ENCODE results near the gene RTN4RL2.

The RTN4RL2 gene

DNA sequence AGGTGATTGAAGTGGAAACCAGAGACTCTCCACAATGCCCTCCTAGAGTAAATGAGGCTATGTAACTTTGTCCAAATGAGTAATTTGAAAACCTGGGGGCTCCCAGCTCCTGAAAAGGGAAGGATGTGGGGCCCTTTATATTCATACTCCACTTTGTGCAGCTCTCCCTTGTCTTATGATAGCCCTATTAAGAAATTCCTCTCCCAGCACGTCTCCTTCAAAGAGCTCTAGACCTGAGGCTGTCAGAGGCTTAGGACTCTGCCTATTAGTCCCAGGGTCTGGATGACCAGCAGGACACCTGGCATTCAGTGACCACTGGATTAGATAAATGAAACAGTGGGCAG lies 53.1 kb downstream of the RTN4RL2 start:
- no peak overlapping the region for H3K27ac ChIP-seq

GRCh38 chr11:57513911-57514537 lies 53.7 kb downstream of the RTN4RL2 start:
- Histone ChIP-seq H3K27me3 (ENCODE audit: insufficient read depth, low read depth, severe bottlenecking) (peaks cover 20% of the 10 kb centered on the region), H3K9me3 (ENCODE audit: severe bottlenecking) (no peaks in the 10 kb centered on the region), H3K36me3 (no peaks in the 10 kb centered on the region), H3K4me3 (ENCODE audit: low read depth, low read length) (peak overlapping the region; percentile 78; the same call in 1 of the 2 replicates), H3K27ac (no peak overlapping the region)
- no peak for DNase-seq
- no peak for TF ChIP-seq CTCF (IDR thresholded peaks at IDR 0.05; ENCODE audit: low read depth, low read length)

More for the DNA sequence above, 53.1 kb downstream of the RTN4RL2 start:
- no peak for DNase-seq
- peaks cover 20% of the 10 kb centered on the region for H3K27me3 ChIP-seq (ENCODE audit: insufficient read depth, low read depth, severe bottlenecking)
- TF ChIP-seq CTCF (IDR thresholded peaks at IDR 0.05; ENCODE audit: low read depth, low read length) = no peak
- H3K36me3 ChIP-seq = no peaks in the 10 kb centered on the region
- no peaks in the 10 kb centered on the region for H3K9me3 ChIP-seq (ENCODE audit: severe bottlenecking)
- H3K4me3 ChIP-seq (ENCODE audit: low read depth, low read length) = no peak overlapping the region

- Histone ChIP-seq H3K36me3 (no peaks in the 10 kb centered on the region), H3K4me3 (ENCODE audit: low read depth, low read length) (peak overlapping the region; percentile 78), H3K27me3 (ENCODE audit: insufficient read depth, low read depth, severe bottlenecking) (peaks cover 20% of the 10 kb centered on the region), H3K9me3 (ENCODE audit: severe bottlenecking) (no peaks in the 10 kb centered on the region), H3K27ac (no peak overlapping the region)
- TF ChIP-seq CTCF (IDR thresholded peaks at IDR 0.05; ENCODE audit: low read depth, low read length) = no peak
- no peak for DNase-seq
These were observed 54.4 kb downstream of the RTN4RL2 start for GRCh38 chr11:57514538-57515331.

DNA sequence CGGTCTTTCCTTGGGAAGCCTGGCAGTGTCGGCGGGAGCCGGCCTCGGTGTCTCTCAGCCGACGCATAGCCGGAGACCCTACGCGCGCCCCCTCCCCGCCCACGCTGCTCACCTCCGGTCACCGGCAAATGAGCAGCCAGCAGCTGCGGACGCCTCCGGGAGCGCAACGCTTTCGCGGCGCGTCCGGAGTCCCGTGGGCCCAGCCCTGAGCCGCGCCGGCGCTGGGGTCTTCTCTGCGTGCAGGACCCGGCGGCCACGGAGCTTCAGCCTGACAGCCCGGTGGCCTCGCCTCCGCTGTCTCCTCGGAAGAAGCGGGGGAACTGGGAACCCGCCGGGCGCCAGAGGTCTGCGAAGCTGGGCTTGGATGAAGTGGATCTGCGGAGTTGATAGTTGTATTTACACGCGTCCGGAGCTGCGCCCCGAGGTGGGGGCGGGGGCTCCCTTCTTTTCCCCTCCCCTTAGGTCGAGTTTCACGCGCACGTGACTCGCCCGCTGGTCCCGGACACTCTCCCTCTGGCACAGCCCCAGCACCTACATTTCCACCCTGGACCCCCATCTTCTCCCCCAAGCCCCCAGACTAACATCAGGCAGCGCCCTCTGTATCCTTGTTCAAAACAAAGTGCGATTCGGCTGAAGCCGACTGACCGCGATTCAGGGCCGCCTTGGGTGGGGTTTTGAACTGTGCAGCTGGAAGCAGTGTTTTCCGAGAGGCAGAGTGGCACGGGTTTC lies 55.2 kb downstream of the RTN4RL2 start, which contains the start of gene SLC43A1:
Gene SLC43A1, minus strand, starts transcription at position 371 of the 729 bp plus-strand sequence. CDS start 1,591 bp downstream, outside the sequence.
- H3K9me3 ChIP-seq (ENCODE audit: severe bottlenecking) = no peaks in the 10 kb centered on the region
- peak within 1 kb of the TSS; percentile 78 for H3K4me3 ChIP-seq (ENCODE audit: low read depth, low read length)

DNA sequence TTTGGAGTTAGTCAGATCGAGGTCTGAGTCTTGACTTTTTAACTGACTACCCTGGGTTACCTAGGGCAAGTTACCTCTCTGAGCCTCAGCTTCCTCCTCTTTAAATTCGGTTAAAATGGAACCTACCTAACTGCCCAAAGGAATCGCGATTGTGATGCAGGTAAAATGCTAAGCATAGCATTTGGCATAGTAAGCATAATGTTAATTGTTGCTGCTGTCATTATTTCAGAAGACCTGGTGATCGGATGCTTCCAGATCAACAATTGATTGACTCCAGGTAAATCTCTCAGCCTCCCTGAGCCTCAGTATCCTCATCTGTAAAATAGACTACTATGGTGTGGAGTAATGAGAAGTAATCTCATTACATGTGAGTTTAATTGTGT lies 55.7 kb downstream of the RTN4RL2 start:
- H3K36me3 ChIP-seq = no peaks in the 10 kb centered on the region
- no peak overlapping the region for H3K27ac ChIP-seq
- peak overlapping the region; percentile 78 for H3K4me3 ChIP-seq (ENCODE audit: low read depth, low read length)
- peaks cover 20% of the 10 kb centered on the region for H3K27me3 ChIP-seq (ENCODE audit: insufficient read depth, low read depth, severe bottlenecking)
- no peaks in the 10 kb centered on the region for H3K9me3 ChIP-seq (ENCODE audit: severe bottlenecking)
- DNase-seq = no peak
- no peak for TF ChIP-seq CTCF (IDR thresholded peaks at IDR 0.05; ENCODE audit: low read depth, low read length)

More for the DNA sequence above, 55.2 kb downstream of the RTN4RL2 start, which contains the start of gene SLC43A1:
- no peak for TF ChIP-seq CTCF (IDR thresholded peaks at IDR 0.05; ENCODE audit: low read depth, low read length)
- Histone ChIP-seq H3K27ac (no peak within 1 kb of the TSS), H3K27me3 (ENCODE audit: insufficient read depth, low read depth, severe bottlenecking) (peaks cover 20% of the 10 kb centered on the region), H3K36me3 (no peaks in the 10 kb centered on the region)
- DNase-seq = no peak
